Effector CD8-positive, alpha-beta T cell (primary cell): ENCODE results near the gene MCFD2.

Experiments
- DNase-seq: peaks from one replicate; lab custom pipeline; 2025; lab: John Stamatoyannopoulos, UW

Gene MCFD2

GRCh38 chr2:46873604-46874068 lies 42.0 kb downstream of the MCFD2 start:
- no peak for DNase-seq

DNA sequence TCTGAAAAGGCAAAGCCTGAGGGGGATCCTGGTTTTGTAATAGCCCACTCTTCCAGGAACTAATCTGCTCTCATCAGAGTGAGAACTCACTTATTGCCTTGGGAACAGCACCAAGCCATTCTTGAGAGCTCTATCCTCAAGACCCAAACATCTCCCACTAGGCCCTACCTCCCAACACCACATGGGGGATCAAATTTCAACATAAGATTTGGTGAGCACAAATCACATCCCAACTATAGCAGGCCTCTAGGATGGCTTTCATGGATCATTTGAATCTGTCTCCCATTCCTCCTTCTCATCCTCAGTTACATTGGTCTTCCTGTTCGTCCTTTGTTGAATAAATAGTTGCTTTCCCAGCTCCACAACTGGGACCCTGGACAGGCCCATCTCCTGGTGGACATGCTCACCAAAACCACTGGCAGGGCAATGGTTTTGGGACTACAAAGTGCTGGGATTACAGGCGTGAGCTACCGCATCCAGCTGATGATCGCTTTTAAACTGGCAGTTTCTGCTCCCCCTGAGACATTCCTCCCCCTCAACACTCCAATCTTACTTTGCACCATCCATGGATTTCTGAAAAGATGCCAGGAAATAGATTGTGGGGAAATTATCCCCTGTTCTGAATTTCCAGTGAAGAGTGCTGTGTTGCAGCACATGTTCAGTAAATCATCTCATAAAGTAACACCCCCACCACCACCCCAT lies 42.6 kb downstream of the MCFD2 start:
- no peak for DNase-seq

GRCh38 chr2:46871976-46872381 lies 43.6 kb downstream of the MCFD2 start:
- no peak for DNase-seq

DNA sequence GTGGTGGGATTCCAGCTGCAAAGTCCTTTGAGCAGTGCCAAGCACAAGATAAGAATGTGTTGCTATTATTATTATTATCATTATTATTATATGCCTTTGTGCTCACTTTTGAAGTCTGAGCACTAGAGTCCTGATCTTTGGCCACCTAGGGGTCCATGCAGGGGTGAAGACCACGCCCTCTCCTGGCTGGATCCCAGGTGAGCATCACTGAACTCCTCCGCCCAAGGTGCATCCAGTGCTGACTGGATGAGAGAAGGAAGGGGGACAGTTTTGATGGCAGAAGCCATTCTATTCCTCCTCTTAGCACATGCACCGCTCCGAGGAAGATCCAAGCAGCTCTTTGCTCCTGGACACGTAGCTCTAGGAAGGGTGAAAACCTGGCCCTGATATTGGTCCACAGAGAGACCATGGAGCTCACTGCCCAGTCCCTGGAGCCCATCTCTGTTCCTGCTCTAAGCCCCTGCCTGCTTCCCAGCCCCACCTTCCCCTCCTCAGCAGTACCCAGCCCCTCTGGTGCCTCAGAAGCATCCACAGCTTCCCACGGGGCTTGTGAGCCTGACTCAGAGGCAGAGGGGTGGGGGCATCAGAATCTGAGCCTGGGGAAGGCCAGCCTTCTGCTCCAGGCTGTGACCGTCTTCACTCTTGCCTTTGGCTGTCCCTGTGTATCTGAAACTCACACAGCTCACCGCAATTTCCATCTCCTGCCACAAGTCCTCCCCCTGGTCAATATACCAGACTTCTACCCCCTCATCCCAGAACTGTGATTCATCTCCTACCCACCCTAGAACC lies 45.4 kb downstream of the MCFD2 start:
- DNase-seq = no peak

DNA sequence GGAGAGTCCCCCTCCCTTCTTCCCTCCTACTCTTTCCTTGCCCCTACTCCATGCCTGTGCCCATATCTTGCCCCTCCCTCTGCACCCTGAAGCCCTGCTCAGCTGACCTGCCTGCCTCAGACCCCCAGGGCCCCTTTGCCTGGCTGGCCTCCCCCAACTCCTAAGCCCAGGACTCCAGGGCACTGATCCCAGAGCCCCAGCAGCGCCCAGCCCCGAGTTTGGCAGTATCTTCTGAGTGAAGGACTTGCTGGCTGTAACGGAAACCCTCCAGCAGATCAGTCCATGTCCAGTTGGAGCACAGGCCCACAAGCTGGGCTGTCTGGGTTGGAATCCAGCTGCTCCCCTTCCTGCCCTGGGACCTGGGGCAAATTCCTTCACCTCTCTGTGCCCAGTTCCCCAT lies 46.0 kb downstream of the MCFD2 start:
- no peak for DNase-seq

DNA sequence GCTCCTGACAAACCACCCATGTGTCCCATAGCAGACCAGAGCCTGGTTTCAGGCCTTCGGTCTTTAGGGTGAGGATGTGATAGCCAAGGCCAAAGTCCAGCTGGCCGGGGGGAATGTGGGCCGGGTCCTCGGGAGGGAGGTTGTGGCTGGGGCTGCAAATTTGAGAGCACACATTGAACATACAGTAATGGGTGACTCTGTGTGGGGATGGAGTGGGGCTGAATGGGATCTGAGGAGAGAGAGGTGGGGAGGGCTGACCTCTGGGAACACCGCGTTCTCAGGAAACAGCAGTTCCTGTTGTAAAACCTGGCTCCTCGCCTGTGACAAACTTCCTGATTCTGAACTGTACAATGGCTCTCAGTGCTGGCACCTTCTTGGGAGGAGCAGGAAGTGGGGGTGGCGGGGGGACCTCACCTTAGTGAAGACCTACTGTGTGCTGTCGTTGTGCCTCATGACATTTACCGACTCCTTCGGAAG lies 48.8 kb downstream of the MCFD2 start:
- no peak for DNase-seq

- no peak for DNase-seq
These were observed 50.2 kb downstream of the MCFD2 start for GRCh38 chr2:46865181-46865970.

GRCh38 chr2:46863882-46864281 lies 51.7 kb downstream of the MCFD2 start:
- DNase-seq = no peak

- no peak for DNase-seq
These were observed 53.1 kb downstream of the MCFD2 start for GRCh38 chr2:46862514-46862913.

GRCh38 chr2:46861916-46862315 lies 53.7 kb downstream of the MCFD2 start:
- DNase-seq = no peak

GRCh38 chr2:46859482-46859881 lies 56.1 kb downstream of the MCFD2 start:
- no peak for DNase-seq

DNA sequence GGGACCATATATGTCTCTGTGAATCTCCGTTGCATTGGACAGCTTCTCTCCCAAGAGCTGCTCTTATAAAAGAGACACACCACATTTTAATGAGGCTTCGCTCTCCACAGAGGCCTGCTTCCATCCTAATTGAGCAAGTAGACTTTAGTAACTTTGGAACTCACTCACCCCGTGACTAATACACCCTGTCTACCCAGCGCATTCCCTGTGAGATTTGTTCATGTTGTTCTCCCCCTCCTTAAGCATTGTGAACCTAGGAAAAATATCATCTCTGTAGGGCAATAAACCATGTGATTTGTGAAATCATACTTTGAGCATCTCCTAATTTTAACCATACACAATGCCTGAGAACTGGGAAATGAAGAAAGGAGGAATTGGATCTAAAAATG lies 56.9 kb downstream of the MCFD2 start:
- no peak for DNase-seq

DNA sequence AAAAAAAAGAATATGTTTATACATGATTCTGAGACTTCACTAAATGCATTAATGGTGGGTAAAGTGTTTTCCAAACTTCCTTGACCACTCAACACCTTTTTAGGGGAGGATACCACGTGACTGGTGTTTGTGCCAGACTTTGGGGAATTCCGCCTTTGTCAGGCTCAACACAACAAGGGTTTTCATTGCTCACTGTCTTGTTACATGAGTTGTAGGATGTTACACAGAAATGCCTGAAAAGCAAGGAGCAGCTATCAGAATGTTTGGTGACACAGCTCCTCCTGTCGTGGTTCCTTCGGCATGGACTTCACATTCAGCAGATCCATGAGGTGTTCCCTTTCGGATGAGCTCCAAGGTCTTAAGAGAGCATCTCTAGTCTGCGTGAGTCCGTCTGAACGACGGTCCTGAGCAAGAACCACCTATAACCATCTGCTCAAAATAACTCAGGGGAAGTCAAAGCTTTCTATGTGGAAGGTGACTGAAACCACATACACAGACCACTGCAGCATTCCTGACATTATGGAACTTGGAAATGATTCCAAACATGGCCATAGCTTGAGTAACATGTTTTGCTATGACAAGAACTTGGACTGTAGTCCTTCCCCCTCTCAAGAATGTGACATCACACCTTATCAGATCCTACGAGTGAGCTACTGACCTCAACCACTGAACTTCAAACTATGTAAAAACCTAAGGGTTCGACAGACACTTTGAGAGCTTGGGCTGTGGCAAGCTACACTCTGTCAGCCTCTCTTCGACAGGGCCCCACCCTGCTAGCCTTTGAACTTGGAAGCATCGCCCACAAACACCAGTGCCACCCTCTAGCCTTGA lies 57.5 kb downstream of the MCFD2 start:
- no peak for DNase-seq

GRCh38 chr2:46856336-46856735 lies 59.3 kb downstream of the MCFD2 start:
- DNase-seq = no peak

DNA sequence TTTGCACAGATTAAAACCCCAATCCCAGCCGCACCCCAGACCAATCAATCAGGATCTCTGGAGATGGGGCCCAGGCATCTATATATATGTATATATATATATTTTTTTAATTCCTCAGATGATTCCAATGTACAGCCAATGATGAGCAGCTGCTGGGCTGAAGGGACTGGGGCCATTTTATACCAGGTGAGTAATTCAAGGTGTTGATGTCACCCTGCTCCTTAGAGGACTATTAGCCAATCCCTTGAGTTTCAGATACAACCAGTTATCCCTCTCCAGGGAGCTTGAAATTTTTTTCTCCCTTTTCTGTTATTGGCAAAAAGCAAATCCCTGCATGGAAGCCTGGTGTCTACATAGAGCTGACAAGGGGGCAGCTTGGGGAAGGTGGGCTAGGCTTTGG lies 59.8 kb downstream of the MCFD2 start:
- DNase-seq = no peak

- no peak for DNase-seq
These were observed 61.3 kb downstream of the MCFD2 start for GRCh38 chr2:46854260-46854659.

DNA sequence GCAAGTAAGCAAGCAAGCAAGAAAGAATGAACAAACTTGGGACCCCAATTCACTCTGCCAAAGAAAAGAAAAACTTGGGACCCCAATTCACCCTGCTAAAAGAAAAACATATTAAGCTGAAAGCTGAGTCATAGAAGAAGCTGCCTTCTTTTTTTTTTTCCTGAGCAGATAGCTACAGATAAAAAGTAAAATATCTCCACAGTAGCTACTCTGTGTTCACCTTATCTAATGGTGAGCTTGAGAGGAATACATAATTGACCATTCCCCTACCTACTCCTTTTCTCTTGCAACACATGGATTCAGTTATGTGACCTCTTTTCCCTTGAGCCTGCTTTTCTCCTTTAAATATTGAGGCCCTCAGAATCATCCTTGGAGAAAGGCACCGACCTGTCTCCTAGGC lies 63.0 kb downstream of the MCFD2 start:
- no peak for DNase-seq

DNA sequence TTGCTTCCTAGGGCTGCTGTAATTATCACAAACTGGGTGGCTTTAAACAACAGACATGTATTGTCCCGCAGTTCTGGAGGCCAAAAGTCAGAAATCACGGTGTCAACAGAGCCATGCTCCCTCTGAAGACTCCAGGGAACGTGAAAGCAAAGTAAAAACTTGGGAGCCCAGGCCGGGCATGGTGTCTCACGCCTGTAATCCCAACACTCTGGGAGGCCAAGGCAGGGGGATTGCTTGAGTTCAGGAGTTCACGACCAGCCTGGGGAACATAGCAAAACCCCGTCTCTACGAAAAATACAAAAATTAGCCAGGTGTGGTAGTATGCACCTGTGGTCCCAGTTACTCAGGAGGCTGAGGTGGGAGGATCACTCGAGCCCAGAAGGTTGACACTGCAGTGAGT lies 63.5 kb downstream of the MCFD2 start:
- no peak for DNase-seq
